GM12873 (cell line): Measurements from ENCODE around the gene F13A1.

Experiments
- CTCF ChIP-seq: IDR thresholded peaks from 2 replicates; pipeline ENCODE4 v1.5.1; 2012; ENCODE audit warnings: low read depth, mild to moderate bottlenecking, moderate library complexity, low read length, control low read depth; ENCODE audit not compliant: insufficient read depth; ENCODE audit errors: missing control alignments

Gene F13A1

GRCh38 chr6:6236730-6237469 lies 83.6 kb downstream of the F13A1 start:
- no peak for TF ChIP-seq CTCF

GRCh38 chr6:6235786-6236185 lies 84.7 kb downstream of the F13A1 start:
- no peak for TF ChIP-seq CTCF

DNA sequence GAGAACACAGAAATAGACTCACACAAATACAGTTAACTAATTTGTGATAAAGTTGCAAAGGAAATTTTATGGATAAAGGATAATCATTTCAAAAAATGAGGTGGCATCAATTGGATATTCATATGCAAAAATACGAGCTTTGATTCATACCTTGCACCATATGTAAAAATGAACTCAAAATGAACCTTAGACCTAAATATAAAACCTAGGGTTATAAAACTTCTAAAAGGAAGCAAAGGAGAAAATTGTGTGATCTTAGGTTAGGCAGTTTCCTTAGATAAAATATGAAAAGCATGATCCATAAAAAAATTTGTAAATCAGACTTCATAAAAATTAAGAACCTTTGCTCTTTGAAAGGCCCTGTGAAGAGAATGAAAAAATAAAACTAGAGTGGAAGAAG lies 85.5 kb downstream of the F13A1 start:
- no peak for TF ChIP-seq CTCF

GRCh38 chr6:6230286-6230685 lies 90.2 kb downstream of the F13A1 start:
- no peak for TF ChIP-seq CTCF

GRCh38 chr6:6227896-6228295 lies 92.6 kb downstream of the F13A1 start:
- TF ChIP-seq CTCF, result no peak

DNA sequence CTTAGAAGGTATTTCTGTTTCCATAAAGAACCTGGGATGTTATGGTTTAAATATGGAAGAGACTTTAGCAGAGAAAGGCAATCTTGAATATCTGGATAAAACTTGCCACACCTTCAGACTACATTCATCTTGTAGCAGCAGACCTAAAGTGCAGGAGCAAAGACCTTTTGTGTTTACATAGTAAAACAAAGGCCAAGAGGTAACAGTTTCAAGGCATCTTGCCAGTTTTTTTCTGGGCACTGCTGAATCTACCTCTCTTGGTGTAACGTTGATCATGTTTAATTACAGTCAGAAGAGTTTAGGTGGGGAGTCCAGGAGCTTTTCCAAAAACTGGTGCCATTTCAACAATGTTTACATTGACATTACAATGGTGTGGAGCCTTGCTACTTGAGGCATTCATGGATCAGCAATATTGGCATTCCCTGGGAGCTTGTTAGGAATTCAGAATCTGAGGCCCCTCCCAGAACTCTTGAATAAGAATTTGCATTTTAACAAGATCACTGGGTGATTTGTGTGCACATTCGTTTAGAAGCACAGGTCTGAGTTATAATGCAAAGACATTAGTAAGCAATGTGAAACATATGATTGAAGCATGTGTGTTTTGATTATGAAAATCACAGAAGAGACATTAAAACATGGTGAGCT lies 94.5 kb downstream of the F13A1 start:
- TF ChIP-seq CTCF, result no peak

GRCh38 chr6:6224933-6225486 lies 95.5 kb downstream of the F13A1 start:
- no peak for TF ChIP-seq CTCF
